Gastrocnemius medialis (tissue), 4 donors: ENCODE measurements around the gene SLC2A4RG.

Source experiments
- CTCF ChIP-seq, 5 experiments: fragments of 450-650 bp in 3 of 5; fragments of 200-600 bp in 2 of 5; sonication (generic) in 2 of 5; IDR thresholded peaks in 4 of 5; conservative IDR thresholded peaks in 1 of 5; 1 replicate in 4 of 5; 2 replicates in 1 of 5; pipeline ENCODE4 v1.5.1; 2016 to 2019; ENCODE audit warnings: antibody characterized with exemption in 5 of 5, mild to moderate bottlenecking in 3 of 5, moderate library complexity in 3 of 5
- POLR2A ChIP-seq, 2 donors: fragments of 450-650 bp; IDR thresholded peaks; one replicate each; pipeline ENCODE4 v1.6.1; 2017; ENCODE audit warnings: antibody characterized with exemption in 2 of 2, mild to moderate bottlenecking in 2 of 2, moderate library complexity in 2 of 2

GRCh38 chr20:63700199-63701050 is 39.2 kb upstream of the SLC2A4RG start:
- TF ChIP-seq POLR2A (IDR thresholded peaks at IDR 0.05) (no peak), CTCF (IDR thresholded peaks at IDR 0.05 in 4 of 5, conservative IDR thresholded peaks at IDR 0.05 in 1 of 5) (no peak)
